ENCODE results near the gene MLXIP. TPM values are rescaled to one million over a fixed set of nuclear protein-coding genes. Genes with fewer than 3 reads are reported as not detected.
A peak's percentile ranks its signal among the peaks of the same experiment; 100 is the strongest.

MLXIP gene
- total and polyA plus RNA-seq, 2 of the 8 experiments (the other 6 are each of a cell fraction or from before 2014, with no cell fraction given), result 5.5 to 40.5 TPM

DNA sequence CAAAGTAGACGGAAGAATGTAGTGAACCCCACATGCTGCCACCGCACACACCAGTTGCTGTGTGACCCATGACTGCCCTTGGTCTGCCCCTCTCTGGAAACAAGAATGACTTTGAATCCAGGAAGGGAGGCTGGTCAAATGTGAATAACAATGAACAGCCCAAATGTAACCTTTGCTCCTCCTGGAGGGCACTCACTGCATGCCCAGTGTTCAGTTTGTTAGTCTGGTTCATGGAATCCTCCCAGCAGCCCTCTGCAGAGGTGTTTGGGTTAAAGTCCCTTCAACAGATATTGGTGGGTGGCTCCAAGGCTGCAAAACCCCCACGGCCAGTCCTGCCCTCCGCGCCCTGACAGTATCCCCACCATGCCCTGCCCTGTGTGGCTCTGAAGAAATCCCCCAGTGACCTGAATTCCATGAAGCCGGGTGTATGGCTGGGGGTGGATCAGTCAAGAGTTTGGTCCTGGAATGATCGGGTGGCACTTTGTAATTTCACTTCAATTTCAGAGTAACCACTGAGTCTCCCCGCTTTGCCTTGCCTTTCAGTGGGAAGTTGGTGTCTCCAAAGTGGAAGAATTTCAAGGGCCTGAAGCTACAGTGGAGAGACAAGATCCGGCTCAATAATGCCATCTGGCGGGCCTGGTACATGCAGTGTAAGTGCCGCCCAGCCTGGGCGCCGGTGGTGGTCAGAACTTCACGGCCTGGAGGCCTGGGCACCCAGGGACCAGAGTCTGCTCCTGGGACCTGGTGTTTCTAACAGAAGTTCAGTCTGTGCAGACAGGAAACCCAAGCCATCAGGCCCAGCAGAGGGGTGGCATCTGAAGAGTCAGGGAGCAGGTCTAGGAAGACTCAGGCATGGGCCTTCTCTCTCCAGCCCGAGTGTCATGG lies 48.4 kb downstream of the MLXIP start (continued):
- TF ChIP-seq, protein P1, sequence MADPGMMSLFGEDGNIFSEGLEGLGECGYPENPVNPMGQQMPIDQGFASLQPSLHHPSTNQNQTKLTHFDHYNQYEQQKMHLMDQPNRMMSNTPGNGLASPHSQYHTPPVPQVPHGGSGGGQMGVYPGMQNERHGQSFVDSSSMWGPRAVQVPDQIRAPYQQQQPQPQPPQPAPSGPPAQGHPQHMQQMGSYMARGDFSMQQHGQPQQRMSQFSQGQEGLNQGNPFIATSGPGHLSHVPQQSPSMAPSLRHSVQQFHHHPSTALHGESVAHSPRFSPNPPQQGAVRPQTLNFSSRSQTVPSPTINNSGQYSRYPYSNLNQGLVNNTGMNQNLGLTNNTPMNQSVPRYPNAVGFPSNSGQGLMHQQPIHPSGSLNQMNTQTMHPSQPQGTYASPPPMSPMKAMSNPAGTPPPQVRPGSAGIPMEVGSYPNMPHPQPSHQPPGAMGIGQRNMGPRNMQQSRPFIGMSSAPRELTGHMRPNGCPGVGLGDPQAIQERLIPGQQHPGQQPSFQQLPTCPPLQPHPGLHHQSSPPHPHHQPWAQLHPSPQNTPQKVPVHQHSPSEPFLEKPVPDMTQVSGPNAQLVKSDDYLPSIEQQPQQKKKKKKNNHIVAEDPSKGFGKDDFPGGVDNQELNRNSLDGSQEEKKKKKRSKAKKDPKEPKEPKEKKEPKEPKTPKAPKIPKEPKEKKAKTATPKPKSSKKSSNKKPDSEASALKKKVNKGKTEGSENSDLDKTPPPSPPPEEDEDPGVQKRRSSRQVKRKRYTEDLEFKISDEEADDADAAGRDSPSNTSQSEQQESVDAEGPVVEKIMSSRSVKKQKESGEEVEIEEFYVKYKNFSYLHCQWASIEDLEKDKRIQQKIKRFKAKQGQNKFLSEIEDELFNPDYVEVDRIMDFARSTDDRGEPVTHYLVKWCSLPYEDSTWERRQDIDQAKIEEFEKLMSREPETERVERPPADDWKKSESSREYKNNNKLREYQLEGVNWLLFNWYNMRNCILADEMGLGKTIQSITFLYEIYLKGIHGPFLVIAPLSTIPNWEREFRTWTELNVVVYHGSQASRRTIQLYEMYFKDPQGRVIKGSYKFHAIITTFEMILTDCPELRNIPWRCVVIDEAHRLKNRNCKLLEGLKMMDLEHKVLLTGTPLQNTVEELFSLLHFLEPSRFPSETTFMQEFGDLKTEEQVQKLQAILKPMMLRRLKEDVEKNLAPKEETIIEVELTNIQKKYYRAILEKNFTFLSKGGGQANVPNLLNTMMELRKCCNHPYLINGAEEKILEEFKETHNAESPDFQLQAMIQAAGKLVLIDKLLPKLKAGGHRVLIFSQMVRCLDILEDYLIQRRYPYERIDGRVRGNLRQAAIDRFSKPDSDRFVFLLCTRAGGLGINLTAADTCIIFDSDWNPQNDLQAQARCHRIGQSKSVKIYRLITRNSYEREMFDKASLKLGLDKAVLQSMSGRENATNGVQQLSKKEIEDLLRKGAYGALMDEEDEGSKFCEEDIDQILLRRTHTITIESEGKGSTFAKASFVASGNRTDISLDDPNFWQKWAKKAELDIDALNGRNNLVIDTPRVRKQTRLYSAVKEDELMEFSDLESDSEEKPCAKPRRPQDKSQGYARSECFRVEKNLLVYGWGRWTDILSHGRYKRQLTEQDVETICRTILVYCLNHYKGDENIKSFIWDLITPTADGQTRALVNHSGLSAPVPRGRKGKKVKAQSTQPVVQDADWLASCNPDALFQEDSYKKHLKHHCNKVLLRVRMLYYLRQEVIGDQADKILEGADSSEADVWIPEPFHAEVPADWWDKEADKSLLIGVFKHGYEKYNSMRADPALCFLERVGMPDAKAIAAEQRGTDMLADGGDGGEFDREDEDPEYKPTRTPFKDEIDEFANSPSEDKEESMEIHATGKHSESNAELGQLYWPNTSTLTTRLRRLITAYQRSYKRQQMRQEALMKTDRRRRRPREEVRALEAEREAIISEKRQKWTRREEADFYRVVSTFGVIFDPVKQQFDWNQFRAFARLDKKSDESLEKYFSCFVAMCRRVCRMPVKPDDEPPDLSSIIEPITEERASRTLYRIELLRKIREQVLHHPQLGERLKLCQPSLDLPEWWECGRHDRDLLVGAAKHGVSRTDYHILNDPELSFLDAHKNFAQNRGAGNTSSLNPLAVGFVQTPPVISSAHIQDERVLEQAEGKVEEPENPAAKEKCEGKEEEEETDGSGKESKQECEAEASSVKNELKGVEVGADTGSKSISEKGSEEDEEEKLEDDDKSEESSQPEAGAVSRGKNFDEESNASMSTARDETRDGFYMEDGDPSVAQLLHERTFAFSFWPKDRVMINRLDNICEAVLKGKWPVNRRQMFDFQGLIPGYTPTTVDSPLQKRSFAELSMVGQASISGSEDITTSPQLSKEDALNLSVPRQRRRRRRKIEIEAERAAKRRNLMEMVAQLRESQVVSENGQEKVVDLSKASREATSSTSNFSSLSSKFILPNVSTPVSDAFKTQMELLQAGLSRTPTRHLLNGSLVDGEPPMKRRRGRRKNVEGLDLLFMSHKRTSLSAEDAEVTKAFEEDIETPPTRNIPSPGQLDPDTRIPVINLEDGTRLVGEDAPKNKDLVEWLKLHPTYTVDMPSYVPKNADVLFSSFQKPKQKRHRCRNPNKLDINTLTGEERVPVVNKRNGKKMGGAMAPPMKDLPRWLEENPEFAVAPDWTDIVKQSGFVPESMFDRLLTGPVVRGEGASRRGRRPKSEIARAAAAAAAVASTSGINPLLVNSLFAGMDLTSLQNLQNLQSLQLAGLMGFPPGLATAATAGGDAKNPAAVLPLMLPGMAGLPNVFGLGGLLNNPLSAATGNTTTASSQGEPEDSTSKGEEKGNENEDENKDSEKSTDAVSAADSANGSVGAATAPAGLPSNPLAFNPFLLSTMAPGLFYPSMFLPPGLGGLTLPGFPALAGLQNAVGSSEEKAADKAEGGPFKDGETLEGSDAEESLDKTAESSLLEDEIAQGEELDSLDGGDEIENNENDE (IDR thresholded peaks at IDR 0.05; ENCODE audit: insufficient replicate concordance, low read length), result no peak
- TF ChIP-seq RBBP5 (IDR thresholded peaks at IDR 0.05; ENCODE audit: borderline replicate concordance, low read depth, low read length), result no peak
- no peak for TF ChIP-seq HDAC6 (IDR thresholded peaks at IDR 0.05; ENCODE audit: low read depth, low read length)
- no peak for TF ChIP-seq BACH1 (IDR thresholded peaks at IDR 0.05; ENCODE audit: low read length)
- TF ChIP-seq, protein P2, sequence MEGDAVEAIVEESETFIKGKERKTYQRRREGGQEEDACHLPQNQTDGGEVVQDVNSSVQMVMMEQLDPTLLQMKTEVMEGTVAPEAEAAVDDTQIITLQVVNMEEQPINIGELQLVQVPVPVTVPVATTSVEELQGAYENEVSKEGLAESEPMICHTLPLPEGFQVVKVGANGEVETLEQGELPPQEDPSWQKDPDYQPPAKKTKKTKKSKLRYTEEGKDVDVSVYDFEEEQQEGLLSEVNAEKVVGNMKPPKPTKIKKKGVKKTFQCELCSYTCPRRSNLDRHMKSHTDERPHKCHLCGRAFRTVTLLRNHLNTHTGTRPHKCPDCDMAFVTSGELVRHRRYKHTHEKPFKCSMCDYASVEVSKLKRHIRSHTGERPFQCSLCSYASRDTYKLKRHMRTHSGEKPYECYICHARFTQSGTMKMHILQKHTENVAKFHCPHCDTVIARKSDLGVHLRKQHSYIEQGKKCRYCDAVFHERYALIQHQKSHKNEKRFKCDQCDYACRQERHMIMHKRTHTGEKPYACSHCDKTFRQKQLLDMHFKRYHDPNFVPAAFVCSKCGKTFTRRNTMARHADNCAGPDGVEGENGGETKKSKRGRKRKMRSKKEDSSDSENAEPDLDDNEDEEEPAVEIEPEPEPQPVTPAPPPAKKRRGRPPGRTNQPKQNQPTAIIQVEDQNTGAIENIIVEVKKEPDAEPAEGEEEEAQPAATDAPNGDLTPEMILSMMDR (IDR thresholded peaks at IDR 0.05; ENCODE audit: control extremely low read depth in 1 of 3, insufficient read depth in 1 of 3, low read depth in 1 of 3, low read length in 3 of 3), result peak; percentile 15 to 41 (median 23)
- TF ChIP-seq PHF8 (conservative IDR thresholded peaks at IDR 0.05; ENCODE audit: low read depth, low read length), result no peak
- TF ChIP-seq SP1 (IDR thresholded peaks at IDR 0.05; ENCODE audit: low read depth, low read length), result no peak
